BE2C (cell line): ENCODE measurements around the gene ZNF735. TPM values are rescaled to one million over a fixed set of nuclear protein-coding genes. Genes with fewer than 3 reads are reported as not detected.
A peak's percentile ranks its signal among the peaks of the same experiment; 100 is the strongest.
"Not testable (repeated sequence)": the region's sequence is repeated elsewhere in the genome, so short reads cannot be mapped to it uniquely, and the experiment has no call there.

Experiments used
- DNase-seq: peaks from one replicate; pipeline ENCODE4 v3.0.0-alpha.2; 2020
- H3K27me3 ChIP-seq: fragments of 250-450 bp; sonication (Bioruptor Pico); 2 replicates; pipeline ENCODE4 v1.5.1; 2020; ENCODE audit warnings: mild to moderate bottlenecking
- H3K36me3 ChIP-seq: fragments of 250-450 bp; sonication (Bioruptor Pico); 2 replicates; pipeline ENCODE4 v1.5.1; 2020; ENCODE audit warnings: mild to moderate bottlenecking
- H3K4me1 ChIP-seq: fragments of 250-450 bp; sonication (Bioruptor Pico); 2 replicates; pipeline ENCODE4 v1.5.1; 2020
- H3K4me3 ChIP-seq: 2 replicates; pipeline ENCODE4 v1.5.1; 2011; ENCODE audit warnings: low read depth, low read length
- H3K9me3 ChIP-seq: fragments of 250-450 bp; sonication (Bioruptor Pico); 2 replicates; pipeline ENCODE4 v1.5.1; 2020
- polyA plus RNA-seq: library from polyadenylated mRNA; unstranded; fragments of >200 nt; gene quantifications from one replicate; pipeline ENCODE4 v1.2.1, GENCODE V29; 2012; ENCODE audit warnings: low read depth, missing spikeins; ENCODE audit not compliant: insufficient read length, insufficient read depth
- TF ChIP-seq, protein P1 (sequence below): IDR thresholded peaks from 2 replicates; pipeline ENCODE4 v1.5.1; 2012; ENCODE audit warnings: mild to moderate bottlenecking, low read depth, low read length

The ZNF735 gene
- not detected for polyA plus RNA-seq

DNA sequence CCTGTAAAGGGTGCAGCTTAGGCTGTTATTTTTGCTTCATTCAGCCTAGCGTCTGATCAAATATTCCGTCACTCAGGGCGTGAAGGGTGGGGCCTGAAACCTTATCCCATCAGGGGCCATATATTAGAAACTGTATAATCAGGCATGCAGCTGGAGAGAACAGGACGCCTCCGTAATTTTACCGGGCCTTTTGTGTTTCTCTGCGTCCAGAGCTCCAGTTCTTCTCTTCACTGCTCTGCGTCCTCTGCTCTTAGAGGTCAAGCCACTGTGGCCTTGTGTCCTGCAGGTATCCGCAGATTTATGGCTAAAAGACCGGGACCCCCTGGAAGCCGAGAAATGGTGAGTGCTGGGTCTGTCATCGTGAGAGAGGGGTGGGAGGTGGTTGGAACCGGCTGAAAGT is at the start of gene ZNF735:
Gene ZNF735, plus strand, starts transcription at position 301 of the 400 bp plus-strand sequence. Its CDS starts 0 bp downstream, at position 301.
- H3K27me3 ChIP-seq = no peaks in the 10 kb centered on the region
- no peaks in the 10 kb centered on the region for H3K9me3 ChIP-seq
- no peak within 1 kb of the TSS for H3K4me3 ChIP-seq
- no peaks in the 10 kb centered on the region for H3K36me3 ChIP-seq
- TF ChIP-seq, protein P1, sequence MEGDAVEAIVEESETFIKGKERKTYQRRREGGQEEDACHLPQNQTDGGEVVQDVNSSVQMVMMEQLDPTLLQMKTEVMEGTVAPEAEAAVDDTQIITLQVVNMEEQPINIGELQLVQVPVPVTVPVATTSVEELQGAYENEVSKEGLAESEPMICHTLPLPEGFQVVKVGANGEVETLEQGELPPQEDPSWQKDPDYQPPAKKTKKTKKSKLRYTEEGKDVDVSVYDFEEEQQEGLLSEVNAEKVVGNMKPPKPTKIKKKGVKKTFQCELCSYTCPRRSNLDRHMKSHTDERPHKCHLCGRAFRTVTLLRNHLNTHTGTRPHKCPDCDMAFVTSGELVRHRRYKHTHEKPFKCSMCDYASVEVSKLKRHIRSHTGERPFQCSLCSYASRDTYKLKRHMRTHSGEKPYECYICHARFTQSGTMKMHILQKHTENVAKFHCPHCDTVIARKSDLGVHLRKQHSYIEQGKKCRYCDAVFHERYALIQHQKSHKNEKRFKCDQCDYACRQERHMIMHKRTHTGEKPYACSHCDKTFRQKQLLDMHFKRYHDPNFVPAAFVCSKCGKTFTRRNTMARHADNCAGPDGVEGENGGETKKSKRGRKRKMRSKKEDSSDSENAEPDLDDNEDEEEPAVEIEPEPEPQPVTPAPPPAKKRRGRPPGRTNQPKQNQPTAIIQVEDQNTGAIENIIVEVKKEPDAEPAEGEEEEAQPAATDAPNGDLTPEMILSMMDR = no peak
- DNase-seq = no peak
- H3K4me1 ChIP-seq = no peaks in the 10 kb centered on the region

DNA sequence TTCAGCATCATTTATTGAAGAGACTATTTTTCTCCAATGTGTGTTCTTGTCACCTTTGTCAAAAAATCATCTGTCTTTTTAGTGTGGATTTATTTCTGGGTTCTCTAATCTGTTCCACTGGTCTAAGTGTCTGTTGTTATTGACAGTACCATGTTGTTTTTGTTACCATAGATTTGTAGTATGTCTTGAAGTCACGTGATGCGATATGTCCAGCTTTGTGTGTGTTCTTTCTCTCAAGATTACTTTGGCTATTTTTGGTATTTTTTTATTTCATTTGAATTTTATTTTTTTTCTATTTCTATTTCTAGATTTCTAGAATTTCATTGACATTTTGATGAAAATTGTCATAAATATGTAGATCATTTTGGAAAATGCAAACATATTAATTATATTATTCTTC is 36.0 kb upstream of the ZNF735 start:
- not testable (repeated sequence) for H3K4me1 ChIP-seq, H3K27me3 ChIP-seq, H3K9me3 ChIP-seq, H3K36me3 ChIP-seq, DNase-seq, H3K4me3 ChIP-seq

GRCh38 chr7:64174328-64174727 is 32.7 kb upstream of the ZNF735 start:
- Histone ChIP-seq H3K36me3 (no peaks in the 10 kb centered on the region), H3K4me3 (no peak overlapping the region), H3K27me3 (no peaks in the 10 kb centered on the region), H3K4me1 (no peaks in the 10 kb centered on the region), H3K9me3 (no peaks in the 10 kb centered on the region; the same call in 1 of the 2 replicates)
- DNase-seq = no peak
- TF ChIP-seq, protein P1 = no peak

DNA sequence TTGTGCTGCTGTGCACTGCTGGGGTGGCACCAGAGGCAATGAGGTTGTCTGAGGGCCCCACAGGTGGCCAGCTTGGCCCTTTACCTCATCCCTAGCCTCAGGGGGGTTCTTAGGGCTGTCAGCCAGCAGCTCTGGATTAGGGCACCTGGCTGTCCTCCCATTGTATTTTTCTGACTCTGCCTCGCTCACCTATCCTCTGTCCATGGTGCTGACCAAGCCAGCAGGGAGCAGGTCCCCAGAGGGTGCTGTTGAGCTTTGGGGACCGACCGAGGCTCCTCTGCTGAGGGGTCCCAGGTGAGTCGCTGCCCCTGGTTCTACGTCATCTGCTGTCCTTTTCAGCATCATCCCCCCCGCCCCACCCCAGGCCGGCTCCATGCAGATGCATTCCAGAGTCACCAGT is 32.1 kb upstream of the ZNF735 start:
- no peaks in the 10 kb centered on the region for H3K4me1 ChIP-seq
- no peak overlapping the region for H3K4me3 ChIP-seq
- no peaks in the 10 kb centered on the region for H3K27me3 ChIP-seq
- no peaks in the 10 kb centered on the region for H3K36me3 ChIP-seq
- TF ChIP-seq, protein P1 = no peak
- no peaks in the 10 kb centered on the region; the same call in 1 of the 2 replicates for H3K9me3 ChIP-seq
- DNase-seq = no peak

GRCh38 chr7:64180989-64181388 is 26.0 kb upstream of the ZNF735 start:
- Histone ChIP-seq H3K36me3 (no peaks in the 10 kb centered on the region), H3K27me3 (no peaks in the 10 kb centered on the region), H3K9me3 (no peaks in the 10 kb centered on the region), H3K4me3 (no peak overlapping the region), H3K4me1 (no peaks in the 10 kb centered on the region)
- DNase-seq = peak; percentile 11
- TF ChIP-seq, protein P1 = peak; percentile 37; the same call in 1 of the 2 replicates

- H3K27me3 ChIP-seq = no peaks in the 10 kb centered on the region
- no peak for DNase-seq
- H3K36me3 ChIP-seq = no peaks in the 10 kb centered on the region
- no peaks in the 10 kb centered on the region for H3K9me3 ChIP-seq
- H3K4me1 ChIP-seq = no peaks in the 10 kb centered on the region
- TF ChIP-seq, protein P1 = no peak
- H3K4me3 ChIP-seq = no peak overlapping the region
Measured at GRCh38 chr7:64181586-64181985, 25.4 kb upstream of the ZNF735 start.
